T-helper 2 cell treated with Interferon-gamma antibody and Interleukin-4, amounts not matched to agents 5 μg/mL and 100 μg/mL, for 36 hours (primary cell): ENCODE data around the gene FRY.
A peak's percentile ranks its signal among the peaks of the same experiment; 100 is the strongest.
"Not testable (repeated sequence)": the region's sequence is repeated elsewhere in the genome, so short reads cannot be mapped to it uniquely, and the experiment has no call there.

ENCODE experiments used
- DNase-seq: peaks from one replicate; pipeline ENCODE4 v3.0.0; 2021; ENCODE audit warnings: low spot score
- H3K27ac Mint-ChIP-seq: one replicate; pipeline ENCODE4 v1.8.0; 2021; ENCODE audit warnings: mild to moderate bottlenecking, mixed read lengths
- H3K27me3 Mint-ChIP-seq: one replicate; pipeline ENCODE4 v1.8.0; 2021; ENCODE audit warnings: low read depth, mixed read lengths
- H3K36me3 Mint-ChIP-seq: one replicate; pipeline ENCODE4 v1.8.0; 2021; ENCODE audit warnings: low read depth, mixed read lengths
- H3K4me1 Mint-ChIP-seq: one replicate; pipeline ENCODE4 v1.8.0; 2021; ENCODE audit warnings: low read depth, mixed read lengths
- H3K4me3 Mint-ChIP-seq: one replicate; pipeline ENCODE4 v1.8.0; 2022; ENCODE audit warnings: mild to moderate bottlenecking, moderate library complexity, mixed read lengths
- H3K9me3 Mint-ChIP-seq: one replicate; pipeline ENCODE4 v1.8.0; 2021; ENCODE audit warnings: mixed read lengths

The FRY gene

DNA sequence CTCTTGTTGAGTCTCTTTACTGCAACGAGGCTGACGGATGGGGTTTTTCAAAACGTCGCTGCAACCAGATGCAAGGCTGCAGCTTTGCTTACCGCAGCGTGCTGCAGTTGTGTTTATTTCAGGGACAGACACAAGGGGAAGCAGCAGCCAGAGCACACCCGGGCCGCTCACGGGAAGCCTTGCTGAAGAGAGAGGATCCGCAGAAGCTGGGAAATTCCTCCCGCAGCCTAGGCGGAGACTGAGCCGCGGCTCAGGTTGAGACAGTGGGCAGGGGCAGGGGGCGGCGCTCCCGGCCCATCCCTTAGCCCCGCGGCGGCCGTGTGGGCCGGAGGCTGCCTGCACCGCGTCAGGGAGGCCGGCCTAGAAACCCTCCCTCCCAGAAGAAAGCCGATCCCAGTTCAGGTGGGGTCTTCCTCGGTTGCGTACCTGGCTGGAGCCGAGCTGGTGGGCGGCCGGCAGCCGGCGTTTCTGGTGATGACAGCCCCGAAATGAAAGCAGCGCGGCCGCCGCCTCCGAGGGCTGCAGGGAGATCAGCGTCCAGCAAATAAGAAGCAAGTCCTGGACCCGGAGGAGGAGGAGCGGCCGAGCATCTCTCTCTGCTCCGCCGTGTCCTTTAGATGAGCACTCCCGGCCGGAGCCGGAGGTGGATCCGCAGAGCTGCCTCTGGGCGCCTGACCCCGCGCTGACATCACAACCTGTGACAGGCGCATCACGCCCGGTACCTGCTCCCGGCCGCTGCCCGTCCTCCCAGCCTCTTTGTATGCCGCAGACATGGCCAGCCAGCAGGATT, at the start of gene FRY:
TSS of gene FRY (plus strand) at position 750 of the 790 bp plus-strand sequence. CDS start at position 772, 22 bp downstream.
- Mint-ChIP-seq H3K36me3 (peaks cover 6% of the 10 kb centered on the region), H3K27me3 (peaks cover 5% of the 10 kb centered on the region), H3K9me3 (no peaks in the 10 kb centered on the region), H3K27ac (peak within 1 kb of the TSS; percentile 90), H3K4me1 (peaks cover 48% of the 10 kb centered on the region), H3K4me3 (peak within 1 kb of the TSS; percentile 93)
- peak; percentile 67 for DNase-seq

DNA sequence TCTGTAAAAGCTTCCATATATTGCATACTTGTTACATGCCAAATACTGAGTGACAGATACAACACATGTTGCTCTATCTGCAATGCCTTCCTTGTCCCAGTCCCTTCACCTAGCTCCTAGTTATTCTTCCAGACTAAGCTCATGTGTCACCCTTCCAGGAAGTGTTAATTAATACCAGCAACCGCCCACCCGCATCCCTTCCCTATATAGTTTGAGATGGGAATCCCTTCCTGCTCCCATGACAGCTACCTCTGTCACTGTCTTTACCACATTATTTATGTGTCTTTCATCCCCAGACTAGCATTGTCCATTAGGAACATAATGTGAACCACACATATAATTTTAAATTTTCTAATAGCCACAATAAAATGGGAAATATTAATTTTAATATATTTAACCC, 49.5 kb upstream of the FRY start:
- Mint-ChIP-seq H3K27me3 (peaks cover 13% of the 10 kb centered on the region), H3K36me3 (no peaks in the 10 kb centered on the region), H3K27ac (no peak overlapping the region), H3K4me3 (no peak overlapping the region), H3K9me3 (no peaks in the 10 kb centered on the region), H3K4me1 (no peaks in the 10 kb centered on the region)
- DNase-seq = no peak

DNA sequence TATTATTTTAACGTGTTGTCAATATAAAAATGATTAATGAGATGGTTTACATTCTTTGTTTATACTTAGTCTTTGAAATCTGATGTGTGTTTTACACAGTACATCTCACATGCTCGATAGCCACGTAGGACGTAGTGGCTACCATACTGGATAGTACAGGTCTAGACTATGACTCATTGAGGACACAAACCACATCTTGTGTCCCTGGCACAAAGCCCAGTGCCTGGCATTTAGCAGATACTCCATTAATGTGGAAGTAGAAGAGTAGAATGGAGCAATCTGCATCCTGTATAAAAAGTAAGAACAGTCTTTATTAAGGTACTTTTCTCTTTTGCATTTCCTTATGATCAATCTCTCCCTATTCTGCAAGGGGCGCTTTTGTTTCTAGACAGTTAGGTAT, 49.0 kb upstream of the FRY start:
- H3K4me1 Mint-ChIP-seq = no peaks in the 10 kb centered on the region
- no peak overlapping the region for H3K27ac Mint-ChIP-seq
- peaks cover 14% of the 10 kb centered on the region for H3K27me3 Mint-ChIP-seq
- no peak overlapping the region for H3K4me3 Mint-ChIP-seq
- H3K9me3 Mint-ChIP-seq = no peaks in the 10 kb centered on the region
- no peak for DNase-seq
- H3K36me3 Mint-ChIP-seq = no peaks in the 10 kb centered on the region

DNA sequence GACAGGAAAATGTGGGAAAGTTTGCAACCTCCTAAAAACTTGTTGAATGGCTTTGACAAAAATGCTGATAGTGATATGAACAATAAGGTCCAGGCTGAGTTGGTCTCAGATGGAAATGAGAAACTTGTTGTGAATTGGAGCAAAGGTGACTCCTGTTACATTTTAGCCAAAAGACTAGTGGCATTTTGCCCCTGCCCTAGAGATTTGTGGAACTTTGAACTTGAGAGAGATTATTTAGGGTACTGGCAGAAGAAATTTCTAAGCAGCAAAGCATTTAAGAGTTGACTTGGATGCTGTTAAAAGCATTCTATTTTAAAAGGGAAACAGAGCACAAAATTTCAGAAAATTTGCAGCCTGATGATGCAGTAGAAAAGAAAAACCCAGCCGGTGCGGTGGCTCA, 47.9 kb upstream of the FRY start:
- H3K4me1 Mint-ChIP-seq, H3K27ac Mint-ChIP-seq, DNase-seq, H3K4me3 Mint-ChIP-seq, H3K36me3 Mint-ChIP-seq, H3K9me3 Mint-ChIP-seq: not testable (repeated sequence)
- H3K27me3 Mint-ChIP-seq = peaks cover 15% of the 10 kb centered on the region

DNA sequence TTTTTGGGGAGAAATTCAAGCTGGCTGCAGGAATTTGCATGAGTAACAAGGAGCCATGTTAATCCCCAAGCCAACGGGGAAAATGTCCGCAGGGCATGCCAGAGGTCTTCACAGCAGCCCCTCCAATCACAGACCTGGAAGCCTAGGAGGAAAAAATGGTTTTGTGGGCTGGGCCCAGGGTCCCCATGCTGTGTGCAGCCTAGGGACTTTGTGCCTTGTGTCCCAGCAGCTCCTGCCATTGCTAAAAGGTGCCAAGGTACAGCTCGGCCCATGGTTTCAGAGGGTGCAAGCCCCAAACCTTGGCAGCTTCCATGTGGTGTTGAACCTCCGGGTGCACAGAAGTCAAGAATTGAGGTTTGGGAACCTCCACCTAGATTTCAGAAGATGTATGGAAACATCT, 47.2 kb upstream of the FRY start:
- DNase-seq, H3K36me3 Mint-ChIP-seq, H3K27ac Mint-ChIP-seq, H3K9me3 Mint-ChIP-seq, H3K4me3 Mint-ChIP-seq, H3K4me1 Mint-ChIP-seq: not testable (repeated sequence)
- H3K27me3 Mint-ChIP-seq = peaks cover 15% of the 10 kb centered on the region

DNA sequence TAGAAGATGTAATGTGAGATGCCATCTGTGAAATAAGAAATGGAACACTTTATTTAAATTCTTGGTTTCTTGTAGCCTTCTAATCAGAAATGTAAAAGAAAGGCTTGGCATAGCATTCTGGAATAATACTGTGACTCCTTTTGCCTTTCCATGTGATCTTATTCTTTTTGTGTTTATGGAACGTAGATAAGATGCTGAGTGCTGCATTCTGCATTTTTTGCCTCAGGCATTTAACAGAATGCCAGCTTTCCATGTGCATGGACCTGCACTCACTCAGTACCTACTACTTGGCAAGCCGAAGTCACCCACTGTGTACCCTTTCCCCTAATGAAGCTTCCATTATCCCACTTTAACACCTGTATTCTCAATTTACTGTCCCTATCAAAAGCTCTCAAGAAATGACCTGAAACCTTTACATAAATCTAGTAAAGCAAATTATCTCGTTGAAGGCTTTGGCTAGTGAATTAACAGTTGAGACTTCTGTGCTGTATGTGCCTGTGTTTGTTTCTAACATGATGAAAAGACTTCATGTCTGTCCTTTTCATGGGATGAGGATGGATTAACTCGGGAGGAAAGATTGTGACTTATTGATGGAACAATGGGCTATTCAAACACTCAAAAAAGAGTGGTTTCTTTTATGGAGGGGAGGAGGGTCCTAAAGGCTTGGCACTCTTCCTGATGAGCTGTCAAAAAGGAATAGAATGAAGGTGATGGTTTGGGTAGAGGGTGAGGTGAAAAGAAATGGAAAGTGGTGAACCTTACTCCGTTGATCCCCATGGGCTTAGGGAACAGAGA, 44.7 kb upstream of the FRY start:
- Mint-ChIP-seq H3K4me1 (no peaks in the 10 kb centered on the region), H3K4me3 (no peak overlapping the region), H3K36me3 (no peaks in the 10 kb centered on the region), H3K27ac (no peak overlapping the region), H3K27me3 (peaks cover 13% of the 10 kb centered on the region), H3K9me3 (no peaks in the 10 kb centered on the region)
- DNase-seq = no peak

DNA sequence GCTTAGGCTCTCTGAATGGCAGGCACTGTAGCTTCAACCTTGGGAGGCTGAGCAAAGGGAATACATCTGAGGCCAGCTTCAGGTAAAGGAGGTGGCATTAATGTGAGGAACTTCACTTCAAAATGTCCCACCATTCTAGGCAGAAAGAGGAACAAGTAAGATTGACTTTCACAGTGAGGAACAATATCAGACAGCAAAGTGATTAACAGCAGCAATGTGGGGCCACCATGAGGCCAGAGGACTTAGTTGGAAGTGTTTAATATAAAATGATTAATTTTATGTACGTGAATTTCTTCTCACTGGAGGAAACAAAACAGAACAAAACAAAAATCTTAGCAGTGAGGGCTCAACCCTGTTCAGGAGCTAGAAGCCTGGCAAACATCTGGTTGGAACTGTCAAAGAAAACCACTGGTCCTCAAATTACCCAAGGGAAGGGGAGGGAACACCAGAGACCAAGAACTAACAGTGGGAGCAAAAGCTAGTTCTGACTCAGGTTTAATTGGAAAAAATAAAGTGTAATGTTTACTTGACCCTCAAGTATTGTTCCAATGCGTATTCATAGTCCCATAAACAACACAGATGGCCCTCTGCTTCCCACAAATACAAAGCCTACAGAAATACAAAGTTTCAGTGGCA, 43.9 kb upstream of the FRY start:
- Mint-ChIP-seq H3K27me3 (peaks cover 10% of the 10 kb centered on the region), H3K9me3 (no peaks in the 10 kb centered on the region), H3K36me3 (no peaks in the 10 kb centered on the region), H3K4me1 (no peaks in the 10 kb centered on the region), H3K4me3 (no peak overlapping the region), H3K27ac (no peak overlapping the region)
- no peak for DNase-seq

DNA sequence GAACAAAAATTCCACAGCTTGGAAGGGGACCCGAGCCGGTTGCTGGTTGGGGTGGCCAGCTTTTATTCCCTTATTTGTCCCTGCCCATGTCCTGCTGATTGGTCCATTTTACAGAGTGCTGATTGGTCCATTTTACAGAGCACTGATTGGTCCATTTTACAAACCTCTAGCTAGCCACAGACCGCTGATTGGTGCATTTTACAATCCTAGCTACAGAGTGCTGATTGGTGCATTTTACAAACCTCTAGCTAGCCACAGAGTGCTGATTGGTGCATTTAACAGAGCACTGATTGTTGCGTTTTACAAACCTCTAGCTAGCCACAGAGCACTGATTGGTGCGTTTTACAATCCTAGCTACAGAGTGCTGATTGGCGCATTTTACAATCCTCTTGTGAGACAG, 37.2 kb upstream of the FRY start:
- not testable (repeated sequence) for H3K36me3 Mint-ChIP-seq, H3K4me1 Mint-ChIP-seq, H3K9me3 Mint-ChIP-seq, H3K27me3 Mint-ChIP-seq, H3K27ac Mint-ChIP-seq, H3K4me3 Mint-ChIP-seq, DNase-seq

DNA sequence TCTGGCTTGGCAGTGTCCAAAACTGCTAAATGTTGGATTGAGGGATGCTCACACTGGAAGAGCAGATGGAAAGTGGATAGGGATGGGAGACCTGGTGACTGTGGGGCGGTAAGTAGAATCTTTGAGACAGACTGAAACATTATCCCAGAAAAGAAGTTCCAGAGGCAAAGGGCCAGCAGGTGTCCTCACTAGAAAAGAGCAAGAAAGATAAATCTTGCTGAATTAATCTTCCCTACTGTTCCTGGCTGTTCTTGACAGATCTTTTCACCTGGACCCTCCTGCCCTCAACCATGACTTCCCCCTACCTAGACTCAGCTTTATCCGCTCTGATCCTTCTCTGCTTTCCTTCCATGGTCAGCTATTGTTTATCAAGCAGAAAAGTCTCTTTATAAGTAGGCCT, 35.0 kb upstream of the FRY start:
- H3K27me3 Mint-ChIP-seq = peaks cover 5% of the 10 kb centered on the region
- no peak overlapping the region for H3K27ac Mint-ChIP-seq
- H3K4me3 Mint-ChIP-seq = no peak overlapping the region
- DNase-seq = no peak
- H3K36me3 Mint-ChIP-seq = no peaks in the 10 kb centered on the region
- peaks cover 3% of the 10 kb centered on the region for H3K4me1 Mint-ChIP-seq
- peaks cover 4% of the 10 kb centered on the region for H3K9me3 Mint-ChIP-seq

DNA sequence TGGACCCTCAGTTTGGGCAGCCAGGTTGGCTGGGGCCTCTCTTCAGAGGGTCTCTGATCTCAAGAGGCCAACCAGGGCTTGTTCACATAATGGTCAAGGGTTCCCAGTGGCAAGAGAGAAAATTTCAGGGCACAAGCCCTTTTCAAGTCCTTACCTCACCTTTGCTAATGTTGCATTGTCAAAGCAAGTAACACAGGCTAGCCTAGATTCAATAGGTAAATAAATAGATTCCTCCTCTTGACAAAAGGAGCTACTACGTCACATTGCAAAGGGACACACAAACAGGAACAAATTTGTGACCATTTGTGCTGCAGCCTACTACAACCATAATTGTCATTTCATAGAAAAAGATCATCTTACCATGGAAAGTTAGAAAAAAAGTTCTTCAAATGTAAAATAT, 33.9 kb upstream of the FRY start:
- Mint-ChIP-seq H3K36me3 (no peaks in the 10 kb centered on the region), H3K27me3 (peaks cover 5% of the 10 kb centered on the region), H3K4me3 (no peak overlapping the region), H3K4me1 (peaks cover 3% of the 10 kb centered on the region), H3K9me3 (peaks cover 4% of the 10 kb centered on the region), H3K27ac (no peak overlapping the region)
- no peak for DNase-seq

DNA sequence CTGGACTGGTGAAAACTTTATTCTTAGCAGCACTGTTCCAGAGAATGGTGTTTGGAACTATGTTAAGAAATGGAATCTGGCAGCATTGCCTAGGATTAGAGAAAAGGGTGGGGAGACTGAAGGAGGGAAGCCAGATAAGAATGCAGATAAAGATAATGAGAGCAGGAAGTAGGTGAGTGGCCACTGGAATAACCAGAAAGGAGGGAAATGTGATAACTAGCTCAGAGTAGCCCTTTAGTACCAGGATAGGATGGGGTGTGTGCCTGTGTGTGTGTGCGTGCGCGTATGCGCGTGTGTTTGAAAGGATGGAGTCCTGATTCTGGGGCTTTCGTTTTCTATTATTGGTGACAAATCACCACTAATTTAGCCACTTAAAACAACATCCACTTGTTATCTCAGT, 33.4 kb upstream of the FRY start:
- Mint-ChIP-seq H3K9me3 (peaks cover 4% of the 10 kb centered on the region), H3K4me1 (peaks cover 3% of the 10 kb centered on the region), H3K27me3 (peaks cover 5% of the 10 kb centered on the region), H3K4me3 (no peak overlapping the region), H3K36me3 (no peaks in the 10 kb centered on the region), H3K27ac (no peak overlapping the region)
- DNase-seq = no peak

DNA sequence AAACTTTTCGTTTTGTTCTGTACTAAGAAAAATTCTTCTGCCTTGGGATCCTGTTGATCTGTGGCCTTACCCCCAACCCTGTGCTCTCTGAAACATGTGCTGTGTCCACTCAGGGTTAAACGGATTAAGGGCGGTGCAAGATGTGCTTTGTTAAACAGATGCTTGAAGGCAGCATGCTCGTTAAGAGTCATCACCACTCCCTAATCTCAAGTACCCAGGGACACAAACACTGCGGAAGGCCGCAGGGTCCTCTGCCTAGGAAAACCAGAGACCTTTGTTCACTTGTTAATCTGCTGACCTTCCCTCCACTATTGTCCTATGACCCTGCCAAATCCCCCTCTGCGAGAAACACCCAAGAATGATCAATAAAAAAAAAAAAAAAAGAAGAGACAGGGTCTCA, 30.8 kb upstream of the FRY start:
- not testable (repeated sequence) for H3K9me3 Mint-ChIP-seq, DNase-seq, H3K4me1 Mint-ChIP-seq, H3K27ac Mint-ChIP-seq, H3K4me3 Mint-ChIP-seq, H3K36me3 Mint-ChIP-seq, H3K27me3 Mint-ChIP-seq

DNA sequence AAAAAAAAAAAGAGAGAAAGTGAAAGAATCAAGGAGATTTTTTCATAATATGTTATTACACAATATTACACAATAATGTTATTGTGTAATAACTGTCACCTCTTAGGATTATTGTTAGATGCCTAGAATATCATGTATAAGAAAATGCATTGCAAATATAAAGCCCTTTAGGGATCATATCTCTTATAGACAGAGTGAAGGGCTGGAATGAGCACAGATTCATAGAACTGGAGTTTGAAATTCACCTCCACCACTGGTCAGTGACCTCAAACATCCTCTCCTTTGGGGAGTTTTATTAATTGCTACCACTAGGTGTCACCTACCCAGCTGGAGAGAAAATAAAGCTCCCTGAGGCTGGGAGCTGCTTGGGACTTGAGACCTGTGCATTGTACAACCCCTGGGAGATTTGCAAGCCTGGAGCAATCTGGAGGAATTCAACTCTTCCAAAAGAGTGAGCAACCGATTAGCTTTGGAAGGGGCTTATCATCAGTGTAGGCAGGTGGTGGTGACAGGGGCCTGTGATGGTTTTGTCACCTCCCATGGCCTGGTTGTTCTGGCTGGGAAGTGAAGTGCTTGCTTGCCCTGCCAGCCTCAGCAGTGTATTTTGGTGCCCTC, 30.3 kb upstream of the FRY start:
- Mint-ChIP-seq H3K4me1 (peaks cover 3% of the 10 kb centered on the region), H3K4me3 (no peak overlapping the region), H3K27ac (no peak overlapping the region), H3K27me3 (peaks cover 11% of the 10 kb centered on the region), H3K9me3 (no peaks in the 10 kb centered on the region), H3K36me3 (no peaks in the 10 kb centered on the region)
- DNase-seq = no peak

DNA sequence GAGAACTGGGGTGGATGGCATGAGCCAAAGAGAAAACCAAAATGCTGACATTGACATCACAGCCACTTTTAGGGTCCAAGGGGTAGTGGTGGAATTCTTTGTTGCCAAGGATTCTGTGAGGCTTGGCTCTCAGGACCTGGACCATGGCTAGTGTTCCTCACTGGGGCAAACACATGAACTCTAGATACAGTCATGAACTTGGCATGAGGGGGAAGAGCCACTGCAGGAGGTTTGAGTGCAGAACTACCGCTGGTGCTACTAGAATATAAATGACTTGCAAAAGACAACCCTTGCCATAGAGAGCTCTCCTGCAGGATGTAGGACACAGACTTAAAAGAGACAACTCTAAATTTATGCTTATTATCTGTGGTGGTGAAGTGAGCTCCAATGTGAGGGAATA, 29.8 kb upstream of the FRY start:
- Mint-ChIP-seq H3K9me3 (no peaks in the 10 kb centered on the region), H3K27ac (no peak overlapping the region), H3K27me3 (peaks cover 6% of the 10 kb centered on the region), H3K4me1 (peaks cover 3% of the 10 kb centered on the region), H3K4me3 (no peak overlapping the region), H3K36me3 (no peaks in the 10 kb centered on the region)
- no peak for DNase-seq
